Pancreas (tissue), 10 donors: Measurements from ENCODE around the gene GNG8. TPM values are rescaled to one million over a fixed set of nuclear protein-coding genes. Genes with fewer than 3 reads are reported as not detected.
A peak's percentile ranks its signal among the peaks of the same experiment; 100 is the strongest.

Experiments
- ATAC-seq, 4 donors: fragments of 200-7000 bp; cut with Tn5 transposase; one replicate each; pipeline versions ENCODE4 v1.8.0 to v1.9.1; 2020; ENCODE audit warnings: mild to moderate bottlenecking in 4 of 4, moderate library complexity in 4 of 4
- DNase-seq, 6 donors: peaks; one replicate each; pipeline ENCODE4 v3.0.0-alpha.2; 2020
- FAIRE-seq: peaks from 2 replicates; lab custom pipeline; 2012; peaks lifted over from hg19 to GRCh38; lab: Jason Lieb, UNC
- H3K27ac ChIP-seq, 4 donors: fragments of 200-600 bp; sonication (generic); 1 replicate in 3 of 4; 2 replicates in 1 of 4; pipeline versions ENCODE4 v1.5.0 to v1.8.0; 2020
- H3K27me3 ChIP-seq, 4 donors: fragments of 200-600 bp; one replicate each; pipeline ENCODE4 v1.8.0; 2021
- H3K36me3 ChIP-seq, 3 donors: fragments of 200-600 bp; sonication (generic) in 1 of 3; one replicate each; pipeline versions ENCODE4 v1.5.0 to v1.8.0; 2020 to 2021
- H3K4me1 ChIP-seq, 3 donors: fragments of 200-600 bp; one replicate each; pipeline ENCODE4 v1.8.0; 2021
- H3K4me3 ChIP-seq, 4 donors: fragments of 200-600 bp; sonication (generic) in 2 of 4; one replicate each; pipeline versions ENCODE4 v1.5.0 to v1.8.0; 2020 to 2021
- H3K9me3 ChIP-seq, 4 donors: fragments of 200-600 bp; one replicate each; pipeline ENCODE4 v1.8.0; 2021
- WGBS, 2 donors: extraction: QIAGEN DNeasy Blood & Tissue Kit; methylation state at CpG; one replicate each; pipeline ENCODE4 v1.1.7; 2013; 5-methylcytosine and 5-hydroxymethylcytosine counted together
- intact Hi-C, 3 donors: fragments of 100-400 bp; cut with DNase I; formaldehyde crosslinking; loops; one replicate each; pipeline versions ENCODE4 v1.11.1 to v1.14.2; 2022
- polyA plus RNA-seq, 2 donors: library from polyadenylated mRNA; stranded (reverse); fragments of 200-250 nt; gene quantifications; one replicate each; pipeline ENCODE4 v1.2.3, GENCODE V29; 2013
- total RNA-seq, 6 donors: library from RNA; stranded (reverse); fragmentation: NEBNext Ultra II Directional in 4 of 6; extraction: Animal tissue kit (Norgen Biotek cat#: 25700) in 4 of 6; gene quantifications; one replicate each; pipeline versions ENCODE4 v1.2.1 to v1.2.4, GENCODE V29; 2021 to 2023
- TF ChIP-seq, protein P1 (sequence below), 4 donors: fragments of 200-600 bp; sonication (generic) in 3 of 4; IDR thresholded peaks; one replicate each; pipeline versions ENCODE4 v1.5.0 to v1.8.0; 2021; ENCODE audit warnings: antibody characterized with exemption in 4 of 4
- donor health status: healthy with polysubstance abuse.
- donor health status: DM: no; HTN: no; CAD: no; lungs with moderate emphysema.
- donor health status: DM: no; HTN: no; CAD: no.
- donor health status: control.
- donor health status: control.
- donor health status: Bipolar disorder and iron deficiency.
- donor health status: DM: yes; HTN: yes; CAD: no.
- donor health status: DM: no; HTN: no; CAD: no.
- donor health status: DM: no; HTN: no; CAD: no.
- donor health status: DM: yes; HTN: yes; CAD: no.

The GNG8 gene
- total and polyA plus RNA-seq, 8 donors = not detected

- peak within 1 kb of the TSS; percentile 98 to 100 (median 100) for H3K27ac ChIP-seq
- peaks cover 0 to 12% (median 3%) of the 10 kb centered on the region in 3 donors for H3K36me3 ChIP-seq
- H3K9me3 ChIP-seq = no peaks in the 10 kb centered on the region
- ATAC-seq (peak in 1 of 4 donors; percentile 5), FAIRE-seq (no peak), DNase-seq (peak in 3 of 6 donors; percentile 45 to 82 (median 56))
- TF ChIP-seq, protein P1, sequence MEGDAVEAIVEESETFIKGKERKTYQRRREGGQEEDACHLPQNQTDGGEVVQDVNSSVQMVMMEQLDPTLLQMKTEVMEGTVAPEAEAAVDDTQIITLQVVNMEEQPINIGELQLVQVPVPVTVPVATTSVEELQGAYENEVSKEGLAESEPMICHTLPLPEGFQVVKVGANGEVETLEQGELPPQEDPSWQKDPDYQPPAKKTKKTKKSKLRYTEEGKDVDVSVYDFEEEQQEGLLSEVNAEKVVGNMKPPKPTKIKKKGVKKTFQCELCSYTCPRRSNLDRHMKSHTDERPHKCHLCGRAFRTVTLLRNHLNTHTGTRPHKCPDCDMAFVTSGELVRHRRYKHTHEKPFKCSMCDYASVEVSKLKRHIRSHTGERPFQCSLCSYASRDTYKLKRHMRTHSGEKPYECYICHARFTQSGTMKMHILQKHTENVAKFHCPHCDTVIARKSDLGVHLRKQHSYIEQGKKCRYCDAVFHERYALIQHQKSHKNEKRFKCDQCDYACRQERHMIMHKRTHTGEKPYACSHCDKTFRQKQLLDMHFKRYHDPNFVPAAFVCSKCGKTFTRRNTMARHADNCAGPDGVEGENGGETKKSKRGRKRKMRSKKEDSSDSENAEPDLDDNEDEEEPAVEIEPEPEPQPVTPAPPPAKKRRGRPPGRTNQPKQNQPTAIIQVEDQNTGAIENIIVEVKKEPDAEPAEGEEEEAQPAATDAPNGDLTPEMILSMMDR (IDR thresholded peaks at IDR 0.05) = no peak
- H3K4me1 ChIP-seq = peaks cover 10 to 18% (median 15%) of the 10 kb centered on the region in 3 donors
- intact Hi-C loops = no loop called here
- peak within 1 kb of the TSS; percentile 94 to 100 (median 96) for H3K4me3 ChIP-seq
- 0 to 1% methylated on average over 37 to 51 of the region's 51 CpGs for WGBS, 2 donors
- no peaks in the 10 kb centered on the region for H3K27me3 ChIP-seq
These were observed 34.4 kb downstream of the GNG8 start, which contains the start of gene CALM3 for GRCh38 chr19:46601318-46602224. Gene CALM3, plus strand, starts transcription at chr19:46601330. Its CDS starts 105 bp downstream, at chr19:46601435.

DNA sequence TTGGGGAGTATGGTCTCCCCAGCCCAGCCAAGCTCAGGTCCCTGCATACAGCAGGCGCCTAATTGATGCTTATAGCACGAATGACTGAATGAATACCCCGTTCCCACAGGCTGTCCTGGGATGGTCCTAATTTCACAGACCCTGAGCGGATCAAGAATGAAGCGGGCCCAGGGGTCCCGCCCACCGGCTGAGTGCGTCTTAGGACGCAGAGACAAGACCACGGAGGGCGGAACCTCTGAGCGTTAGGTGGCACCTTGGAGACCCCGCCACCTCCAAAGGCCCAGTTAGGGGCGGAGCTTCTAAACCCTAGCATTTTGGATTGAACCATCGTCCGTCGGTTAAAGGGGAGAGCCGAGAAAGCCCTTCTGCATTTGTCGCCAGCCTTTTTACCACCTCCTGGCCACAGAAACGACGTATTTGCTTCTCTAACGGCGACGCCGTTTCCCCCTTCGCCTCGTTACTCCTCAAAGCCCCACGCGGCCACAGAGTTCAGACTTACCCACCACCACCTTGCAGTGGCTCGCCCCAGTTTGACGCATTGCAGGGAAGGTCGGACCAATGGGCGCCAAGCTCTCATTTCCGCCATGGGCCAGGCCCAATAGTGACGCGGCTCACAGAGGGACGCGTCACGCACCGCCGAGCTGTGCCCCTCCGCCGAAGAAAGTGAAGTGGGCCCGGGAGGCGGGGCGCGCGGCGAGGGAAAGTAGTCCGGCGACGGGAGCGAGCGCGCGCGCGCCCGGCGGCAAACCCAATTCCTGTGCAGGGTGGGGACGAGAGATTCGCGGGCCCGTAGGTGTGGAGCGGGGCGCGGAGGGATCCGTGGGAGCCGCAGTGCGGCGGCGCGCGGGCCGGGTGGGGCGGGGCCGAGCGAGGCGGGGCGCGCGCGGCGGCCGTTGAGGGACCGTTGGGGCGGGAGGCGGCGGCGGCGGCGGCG is 35.4 kb downstream of the GNG8 start:
- TF ChIP-seq, protein P1 (IDR thresholded peaks at IDR 0.05) = no peak
- 1% methylated on average over 74 to 93 of the region's 93 CpGs for WGBS, 2 donors
- Histone ChIP-seq H3K9me3 (no peaks in the 10 kb centered on the region), H3K36me3 (peaks cover 0 to 3% (median 0%) of the 10 kb centered on the region in 3 donors), H3K27me3 (no peaks in the 10 kb centered on the region), H3K4me1 (peaks cover 10 to 18% (median 15%) of the 10 kb centered on the region in 3 donors), H3K27ac (peak overlapping the region; percentile 98 to 100 (median 100)), H3K4me3 (peak overlapping the region; percentile 43 to 100 (median 94))
- DNase-seq (peak; percentile 94 to 98 (median 98)), ATAC-seq (peak; percentile 82 to 89 (median 87)), FAIRE-seq (no peak)
- intact Hi-C loops = no loop called here

- TF ChIP-seq, protein P1 (IDR thresholded peaks at IDR 0.05) = no peak
- H3K27ac ChIP-seq = peak overlapping the region; percentile 98 to 100 (median 100)
- DNase-seq (peak in 1 of 6 donors; percentile 15), ATAC-seq (no peak), FAIRE-seq (no peak)
- no peaks in the 10 kb centered on the region for H3K27me3 ChIP-seq
- intact Hi-C loops = no loop called here
- peak overlapping the region; percentile 43 to 100 (median 94) for H3K4me3 ChIP-seq
- 65 to 70% methylated on average over 9 of the region's 9 CpGs for WGBS, 2 donors
- H3K36me3 ChIP-seq = no peaks in the 10 kb centered on the region
- H3K4me1 ChIP-seq = peaks cover 10 to 18% (median 15%) of the 10 kb centered on the region in 3 donors
- H3K9me3 ChIP-seq = no peaks in the 10 kb centered on the region
These were observed 36.2 kb downstream of the GNG8 start for GRCh38 chr19:46599716-46600373.

- FAIRE-seq (no peak), DNase-seq (no peak), ATAC-seq (no peak)
- 92 to 98% methylated on average over 4 of the region's 4 CpGs for WGBS, 2 donors
- no peak overlapping the region for H3K4me3 ChIP-seq
- no peak overlapping the region for H3K27ac ChIP-seq
- H3K9me3 ChIP-seq = no peaks in the 10 kb centered on the region
- H3K27me3 ChIP-seq = no peaks in the 10 kb centered on the region
- H3K4me1 ChIP-seq = peaks cover 3 to 7% (median 6%) of the 10 kb centered on the region in 3 donors
- H3K36me3 ChIP-seq = no peaks in the 10 kb centered on the region
- intact Hi-C loops = no loop called here
- TF ChIP-seq, protein P1 (IDR thresholded peaks at IDR 0.05) = no peak
These were observed 37.6 kb downstream of the GNG8 start for GRCh38 chr19:46598372-46598917.
